ENCODE measurements around the gene HOXB8. TPM values are rescaled to one million over a fixed set of nuclear protein-coding genes. Genes with fewer than 3 reads are reported as not detected.

The HOXB8 gene
- total and polyA plus RNA-seq, 2 donors (not counting 3 experiments of a cell fraction or from before 2014, with no cell fraction given): 1.7 to 2.4 TPM

DNA sequence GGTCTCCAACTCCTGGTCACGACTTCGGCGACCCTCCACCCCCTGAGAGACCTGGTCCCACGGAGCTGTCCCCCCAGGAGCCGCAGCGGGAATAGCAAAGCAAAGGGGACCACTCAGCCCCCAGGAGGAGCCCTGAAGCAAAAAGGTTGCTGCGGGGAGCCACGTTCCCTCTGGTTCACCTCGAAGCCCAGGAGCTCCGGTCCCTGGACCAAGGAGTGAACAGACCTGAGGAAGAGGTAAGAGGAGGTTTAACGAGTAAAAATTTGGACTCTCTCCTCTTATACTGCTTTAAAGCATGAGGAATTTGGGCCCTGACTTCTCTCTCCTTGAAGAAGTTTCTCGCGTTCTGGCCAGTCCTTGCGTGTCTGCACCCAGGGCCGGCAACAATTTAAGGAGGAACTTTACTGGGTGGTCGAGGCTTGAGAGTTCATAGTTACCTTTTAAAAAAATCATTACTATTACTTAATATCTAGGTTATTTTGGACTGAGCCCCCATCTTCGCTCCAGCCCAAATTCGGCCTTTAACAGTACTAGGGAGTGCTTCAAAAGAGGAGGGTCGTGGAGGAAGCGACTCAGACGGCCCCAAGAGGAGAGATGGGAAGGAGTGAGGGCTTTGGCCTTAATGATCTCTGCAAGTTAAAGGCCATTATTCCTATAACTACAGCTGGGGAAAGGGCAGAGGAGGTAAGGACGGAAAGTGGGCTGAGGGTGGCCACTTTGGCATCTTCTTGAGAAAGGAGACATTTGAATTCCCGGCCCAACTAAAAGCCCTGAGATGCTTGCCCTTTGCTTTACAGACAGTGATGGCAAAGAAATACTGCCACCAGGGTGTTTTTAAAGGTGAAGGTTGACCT is 28.0 kb upstream of the HOXB8 start:
- Histone ChIP-seq H3K27me3 (ENCODE audit: control insufficient read depth in 2 of 2, insufficient read depth in 2 of 2, low read length in 2 of 2) (peaks cover 83 to 96% of the 10 kb centered on the region in 2 experiments), H4K20me1 (replicated peaks; ENCODE audit: control insufficient read depth, extremely low read depth, insufficient read depth, low read length) (no peaks in the 10 kb centered on the region), H3K9me1 (replicated peaks; ENCODE audit: control insufficient read depth, extremely low read depth, insufficient read depth, low read length) (no peaks in the 10 kb centered on the region), H2AFZ (ENCODE audit: low read depth, low read length) (no peak overlapping the region), H3K4me2 (ENCODE audit: insufficient read depth, low read length) (no peak overlapping the region), H3K27ac (ENCODE audit: insufficient read depth, low read depth, low read length) (no peak overlapping the region), H3K9ac (replicated peaks; ENCODE audit: extremely low read depth, insufficient read depth, low read length) (no peak overlapping the region), H3K79me2 (ENCODE audit: control insufficient read depth, insufficient read depth, low read length) (no peaks in the 10 kb centered on the region), H3K4me1 (ENCODE audit: control insufficient read depth, extremely low read depth, insufficient read depth, low read length) (no peaks in the 10 kb centered on the region), H3K36me3 (ENCODE audit: control insufficient read depth in 2 of 2, extremely low read depth in 1 of 2, insufficient read depth in 2 of 2, low read length in 2 of 2) (no peaks in the 10 kb centered on the region), H3K9me3 (replicated peaks; ENCODE audit: control insufficient read depth, insufficient read depth, low read length) (no peaks in the 10 kb centered on the region), H3K4me3 (replicated peaks in 1 of 3; ENCODE audit: insufficient read depth in 1 of 3, low read depth in 1 of 3, low read length in 3 of 3) (no peak overlapping the region)
- dilution Hi-C loops (cut with MboI; ENCODE audit: extremely low pct_ligation_motif_present, low sequenced_read_pairs): no loop called here
- intact Hi-C loops (cut with micrococcal nuclease): no loop called here
- no TSS peak for BruUV-seq (replicated peaks)
- DNase-seq (ENCODE audit: low read depth, low spot score) (no peak), FAIRE-seq (no peak)
- no peak for TF ChIP-seq GATA2 (IDR thresholded peaks at IDR 0.05; ENCODE audit: insufficient read depth, insufficient read length, low read depth, low read length)
- TF ChIP-seq JUN (IDR thresholded peaks at IDR 0.05; ENCODE audit: borderline replicate concordance, insufficient read depth, insufficient read length, low read depth): no peak
- TF ChIP-seq, protein P1, sequence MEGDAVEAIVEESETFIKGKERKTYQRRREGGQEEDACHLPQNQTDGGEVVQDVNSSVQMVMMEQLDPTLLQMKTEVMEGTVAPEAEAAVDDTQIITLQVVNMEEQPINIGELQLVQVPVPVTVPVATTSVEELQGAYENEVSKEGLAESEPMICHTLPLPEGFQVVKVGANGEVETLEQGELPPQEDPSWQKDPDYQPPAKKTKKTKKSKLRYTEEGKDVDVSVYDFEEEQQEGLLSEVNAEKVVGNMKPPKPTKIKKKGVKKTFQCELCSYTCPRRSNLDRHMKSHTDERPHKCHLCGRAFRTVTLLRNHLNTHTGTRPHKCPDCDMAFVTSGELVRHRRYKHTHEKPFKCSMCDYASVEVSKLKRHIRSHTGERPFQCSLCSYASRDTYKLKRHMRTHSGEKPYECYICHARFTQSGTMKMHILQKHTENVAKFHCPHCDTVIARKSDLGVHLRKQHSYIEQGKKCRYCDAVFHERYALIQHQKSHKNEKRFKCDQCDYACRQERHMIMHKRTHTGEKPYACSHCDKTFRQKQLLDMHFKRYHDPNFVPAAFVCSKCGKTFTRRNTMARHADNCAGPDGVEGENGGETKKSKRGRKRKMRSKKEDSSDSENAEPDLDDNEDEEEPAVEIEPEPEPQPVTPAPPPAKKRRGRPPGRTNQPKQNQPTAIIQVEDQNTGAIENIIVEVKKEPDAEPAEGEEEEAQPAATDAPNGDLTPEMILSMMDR (IDR thresholded peaks at IDR 0.05; ENCODE audit: extremely low read depth in 1 of 2, insufficient read depth in 1 of 2, low read depth in 1 of 2, low read length in 2 of 2): no peak
- TF ChIP-seq FOS (IDR thresholded peaks at IDR 0.05; ENCODE audit: borderline replicate concordance, insufficient read depth, low read length): no peak
- ChIA-PET POLR2A (no interaction called here), CTCF (interaction anchor here (4.5 kb wide), 1 partner anchor 7 kb away, joined by 23 read pairs; no protein-coding TSS in a partner anchor)
